Muscle of leg (tissue), 11 donors: Measurements from ENCODE around the gene SEBOX. TPM values are rescaled to one million over a fixed set of nuclear protein-coding genes. Genes with fewer than 3 reads are reported as not detected.

ENCODE experiments used
- DNase-seq: peaks from one replicate; pipeline ENCODE4 v3.0.0; 2013
- H3K27ac ChIP-seq: one replicate; pipeline ENCODE4 v1.5.1; 2013; ENCODE audit warnings: mild to moderate bottlenecking, low read length, control low read depth
- H3K27me3 ChIP-seq: one replicate; pipeline ENCODE4 v1.6.1; 2013; ENCODE audit warnings: low read length; ENCODE audit not compliant: control insufficient read depth, insufficient read depth
- H3K36me3 ChIP-seq: one replicate; pipeline ENCODE4 v1.6.1; 2013; ENCODE audit warnings: low read length; ENCODE audit not compliant: control insufficient read depth, insufficient read depth
- H3K4me1 ChIP-seq: one replicate; pipeline ENCODE4 v1.6.1; 2013; ENCODE audit warnings: low read length; ENCODE audit not compliant: control insufficient read depth, insufficient read depth
- H3K4me3 ChIP-seq: one replicate; pipeline ENCODE4 v1.5.1; 2013; ENCODE audit warnings: low read length, control low read depth
- H3K9me3 ChIP-seq: replicated peaks from 2 replicates; pipeline ENCODE4 v1.6.1; 2013; ENCODE audit warnings: low read depth, low read length; ENCODE audit not compliant: control insufficient read depth
- WGBS: methylation state at CpG from one replicate; pipeline ENCODE4 v1.1.5; 2013; ENCODE audit warnings: missing lambda C conversion rate; ENCODE audit not compliant: insufficient coverage; 5-methylcytosine and 5-hydroxymethylcytosine counted together
- polyA plus RNA-seq, 8 donors: library from polyadenylated mRNA; unstranded; fragments of 120-200 nt; gene quantifications; one replicate each; pipeline versions ENCODE4 v1.2.1 to v1.2.3, GENCODE V29; 2013; ENCODE audit warnings: inconsistent platforms in 1 of 8, low replicate concordance in 1 of 8; ENCODE audit not compliant: insufficient read length in 8 of 8, insufficient read depth in 1 of 8
- total RNA-seq: library from RNA; stranded (reverse); fragments of 120-200 nt; gene quantifications from one replicate; pipeline ENCODE4 v1.2.4, GENCODE V29; 2013

Gene SEBOX
- total and polyA plus RNA-seq, 9 donors = not detected

GRCh38 chr17:28369684-28370034 lies 4.7 kb upstream of the SEBOX start:
- peaks cover 24% of the 10 kb centered on the region for H3K4me1 ChIP-seq
- H3K4me3 ChIP-seq = no peak overlapping the region
- no peaks in the 10 kb centered on the region for H3K9me3 ChIP-seq
- no peak for DNase-seq
- 76% methylated on average over 10 of the region's 10 CpGs for WGBS
- H3K36me3 ChIP-seq = peaks cover 4% of the 10 kb centered on the region
- H3K27me3 ChIP-seq = peaks cover 5% of the 10 kb centered on the region
- H3K27ac ChIP-seq = no peak overlapping the region

GRCh38 chr17:28368915-28369683 lies 4.1 kb upstream of the SEBOX start:
- Histone ChIP-seq H3K4me3 (no peak overlapping the region), H3K36me3 (peaks cover 10% of the 10 kb centered on the region), H3K9me3 (no peaks in the 10 kb centered on the region), H3K27ac (no peak overlapping the region), H3K4me1 (peaks cover 24% of the 10 kb centered on the region), H3K27me3 (peaks cover 5% of the 10 kb centered on the region)
- no peak for DNase-seq
- WGBS = 89% methylated on average over 22 of the region's 23 CpGs

GRCh38 chr17:28368306-28368831 lies 3.4 kb upstream of the SEBOX start:
- Histone ChIP-seq H3K27ac (no peak overlapping the region), H3K9me3 (no peaks in the 10 kb centered on the region), H3K27me3 (peaks cover 3% of the 10 kb centered on the region), H3K4me3 (no peak overlapping the region), H3K4me1 (peaks cover 20% of the 10 kb centered on the region), H3K36me3 (peaks cover 17% of the 10 kb centered on the region)
- DNase-seq = no peak
- WGBS = 89% methylated on average over 5 of the region's 5 CpGs

- H3K9me3 ChIP-seq = no peaks in the 10 kb centered on the region
- H3K4me3 ChIP-seq = no peak overlapping the region
- WGBS = 89% methylated on average over 20 of the region's 21 CpGs
- H3K4me1 ChIP-seq = peaks cover 14% of the 10 kb centered on the region
- H3K27ac ChIP-seq = no peak overlapping the region
- DNase-seq = no peak
- peaks cover 20% of the 10 kb centered on the region for H3K36me3 ChIP-seq
- peaks cover 3% of the 10 kb centered on the region for H3K27me3 ChIP-seq
Measured at GRCh38 chr17:28367641-28368305, 2.8 kb upstream of the SEBOX start.

- no peak overlapping the region for H3K27ac ChIP-seq
- 67% methylated on average over 1 of the region's 1 CpG for WGBS
- no peak for DNase-seq
- H3K27me3 ChIP-seq = peaks cover under 1% of the 10 kb centered on the region
- no peak overlapping the region for H3K4me3 ChIP-seq
- H3K36me3 ChIP-seq = peaks cover 29% of the 10 kb centered on the region
- no peaks in the 10 kb centered on the region for H3K9me3 ChIP-seq
- H3K4me1 ChIP-seq = peaks cover 5% of the 10 kb centered on the region
Measured at GRCh38 chr17:28366605-28367004, 1.6 kb upstream of the SEBOX start.

GRCh38 chr17:28365487-28365886 lies 488 bp upstream of the SEBOX start:
- Histone ChIP-seq H3K4me3 (no peak overlapping the region), H3K27me3 (no peaks in the 10 kb centered on the region), H3K27ac (no peak overlapping the region), H3K9me3 (no peaks in the 10 kb centered on the region), H3K4me1 (no peaks in the 10 kb centered on the region), H3K36me3 (peaks cover 40% of the 10 kb centered on the region)
- WGBS = no CpG with 5 or more reads among the region's 3 CpGs
- no peak for DNase-seq

GRCh38 chr17:28363776-28364650 lies 986 bp downstream of the SEBOX start:
- 83% methylated on average over 7 of the region's 8 CpGs for WGBS
- Histone ChIP-seq H3K4me3 (no peak overlapping the region), H3K27me3 (no peaks in the 10 kb centered on the region), H3K9me3 (no peaks in the 10 kb centered on the region), H3K4me1 (no peaks in the 10 kb centered on the region), H3K36me3 (peaks cover 51% of the 10 kb centered on the region), H3K27ac (no peak overlapping the region)
- no peak for DNase-seq

GRCh38 chr17:28363186-28363585 lies 1.8 kb downstream of the SEBOX start:
- no peaks in the 10 kb centered on the region for H3K9me3 ChIP-seq
- 67% methylated on average over 1 of the region's 5 CpGs for WGBS
- no peaks in the 10 kb centered on the region for H3K27me3 ChIP-seq
- H3K36me3 ChIP-seq = peaks cover 54% of the 10 kb centered on the region
- no peak overlapping the region for H3K27ac ChIP-seq
- no peak for DNase-seq
- H3K4me1 ChIP-seq = peaks cover 2% of the 10 kb centered on the region
- no peak overlapping the region for H3K4me3 ChIP-seq

GRCh38 chr17:28357901-28358197 lies 7.2 kb downstream of the SEBOX start:
- Histone ChIP-seq H3K9me3 (no peaks in the 10 kb centered on the region), H3K27me3 (no peaks in the 10 kb centered on the region), H3K4me1 (peaks cover 18% of the 10 kb centered on the region), H3K4me3 (peak overlapping the region; percentile 82), H3K36me3 (peaks cover 56% of the 10 kb centered on the region), H3K27ac (no peak overlapping the region)
- DNase-seq = no peak
- 3% methylated on average over 4 of the region's 4 CpGs for WGBS
